M059J (cell line): ENCODE results near the gene ASIC1. TPM values are rescaled to one million over a fixed set of nuclear protein-coding genes. Genes with fewer than 3 reads are reported as not detected.

ENCODE experiments used
- total RNA-seq: library from RNA; depleted of rRNA; stranded (reverse); fragments of >200 nt; shearing (Covaris generic); gene quantifications from 2 replicates; pipeline ENCODE4 v1.2.3, GENCODE V29; 2014; rRNA removed

The ASIC1 gene
- total RNA-seq, 1 experiment from 2014 or later: 4.2 TPM

Other genes with a start within 250 kb of the ASIC1 start
- gene NCKAP5L, start 229.2 kb upstream of the ASIC1 start, total RNA-seq: 9.0 and 17.6 TPM in 2 replicates
- 2.9 and 4.8 TPM in 2 replicates for gene BCDIN3D, start 214.5 kb upstream of the ASIC1 start, total RNA-seq
- gene FAIM2, start 153.7 kb upstream of the ASIC1 start, total RNA-seq: 0.34 and 0.49 TPM in 2 replicates
- not detected in 2 replicates for gene AQP2, start 106.9 kb upstream of the ASIC1 start, total RNA-seq
- gene AQP5, start 95.7 kb upstream of the ASIC1 start, total RNA-seq: 0.25 and 0.27 TPM in 2 replicates
- gene AQP6, start 84.6 kb upstream of the ASIC1 start, total RNA-seq: not detected in 2 replicates
- 113 and 137 TPM in 2 replicates for gene RACGAP1, start 32.1 kb upstream of the ASIC1 start, total RNA-seq
- gene SMARCD1, start 27.7 kb downstream of the ASIC1 start, total RNA-seq: 48.7 and 52.9 TPM in 2 replicates
- 0.20 TPM in 1 of 2 replicates, not detected in the other for gene GPD1, start 46.4 kb downstream of the ASIC1 start, total RNA-seq
- gene COX14, start 54.6 kb downstream of the ASIC1 start, total RNA-seq: 67.6 and 72.0 TPM in 2 replicates
- gene CERS5, start 109.8 kb downstream of the ASIC1 start, total RNA-seq: 26.1 and 28.9 TPM in 2 replicates
- 199 and 240 TPM in 2 replicates for gene LIMA1, start 225.9 kb downstream of the ASIC1 start, total RNA-seq